Measurements from ENCODE around the gene PRKCE.

Gene PRKCE

DNA sequence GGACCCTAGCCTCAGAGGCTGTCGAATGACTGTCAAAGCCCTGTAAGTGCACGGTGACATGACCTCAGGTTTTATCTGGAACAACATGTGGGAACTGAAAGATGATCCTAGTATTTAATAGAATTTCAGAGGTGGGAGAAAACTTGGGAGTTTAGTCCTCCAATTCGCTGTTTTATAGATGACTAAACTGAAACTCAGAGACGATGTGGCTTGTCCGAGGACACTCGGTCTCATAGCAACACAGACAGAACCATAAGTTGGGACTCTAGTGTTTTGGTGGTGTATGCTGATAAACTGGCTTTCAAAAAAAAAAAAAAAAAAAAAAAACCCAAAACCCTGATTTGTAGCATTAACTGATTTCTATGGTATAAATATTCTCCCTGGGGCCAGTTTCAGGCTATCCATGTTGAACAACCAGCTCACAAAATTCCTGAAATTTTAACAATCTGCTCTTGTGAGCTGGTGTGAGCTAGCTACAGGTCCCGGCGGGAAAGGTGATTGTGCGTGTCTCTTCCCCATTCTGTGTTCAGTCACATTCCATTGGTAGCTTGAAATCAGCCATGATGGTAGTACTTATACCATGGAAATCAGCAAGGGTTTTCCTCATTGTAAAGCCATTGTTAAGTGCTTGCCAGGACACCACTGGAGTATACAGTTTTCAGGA lies 450.2 kb downstream of the PRKCE start:
- H3K36me3 ChIP-seq (ENCODE audit: insufficient read depth, low read length), result no peaks in the 10 kb centered on the region
- no peak overlapping the region for H3K27ac ChIP-seq
- TF ChIP-seq EZH2 (IDR thresholded peaks at IDR 0.05) (no peak), POLR2AphosphoS5 (IDR thresholded peaks at IDR 0.05; ENCODE audit: borderline replicate concordance, low read depth, low read length) (no peak), FOXP2 (optimal IDR thresholded peaks at IDR 0.05; ENCODE audit: control extremely low read depth, extremely low read length, insufficient read depth) (no peak)
- no peak for DNase-seq (ENCODE audit: low read depth, low spot score)
- no peak overlapping the region for H3K4me3 ChIP-seq
- no peak overlapping the region for H3K9ac ChIP-seq (ENCODE audit: insufficient read length)
- no peaks in the 10 kb centered on the region for H3K9me3 ChIP-seq (ENCODE audit: low read depth, low read length)

DNA sequence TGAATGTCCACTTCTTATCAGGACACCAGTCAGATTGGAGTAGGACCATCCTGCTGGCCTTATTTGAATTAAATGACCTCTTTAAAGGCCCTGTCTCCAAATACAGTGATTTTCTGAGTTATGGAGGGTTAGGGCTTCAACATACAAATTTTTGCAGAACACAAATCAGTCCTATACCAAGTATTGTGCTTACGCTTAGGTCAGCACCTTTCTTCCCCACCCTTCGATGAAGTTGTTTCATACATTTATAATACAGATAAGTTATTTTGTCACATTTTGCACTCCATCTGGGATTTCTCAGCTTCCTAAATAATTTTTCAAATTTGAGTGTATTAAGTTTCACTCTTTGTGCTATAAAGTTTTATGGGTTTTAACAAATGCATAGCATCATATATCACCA lies 455.2 kb downstream of the PRKCE start:
- Histone ChIP-seq H3K27ac (no peak overlapping the region), H3K4me3 (no peak overlapping the region), H3K9me3 (ENCODE audit: low read depth, low read length) (no peaks in the 10 kb centered on the region), H3K36me3 (ENCODE audit: insufficient read depth, low read length) (no peaks in the 10 kb centered on the region), H3K9ac (ENCODE audit: insufficient read length) (no peak overlapping the region)
- DNase-seq (ENCODE audit: low read depth, low spot score), result no peak
- TF ChIP-seq POLR2AphosphoS5 (IDR thresholded peaks at IDR 0.05; ENCODE audit: borderline replicate concordance, low read depth, low read length) (no peak), EZH2 (IDR thresholded peaks at IDR 0.05) (no peak)

DNA sequence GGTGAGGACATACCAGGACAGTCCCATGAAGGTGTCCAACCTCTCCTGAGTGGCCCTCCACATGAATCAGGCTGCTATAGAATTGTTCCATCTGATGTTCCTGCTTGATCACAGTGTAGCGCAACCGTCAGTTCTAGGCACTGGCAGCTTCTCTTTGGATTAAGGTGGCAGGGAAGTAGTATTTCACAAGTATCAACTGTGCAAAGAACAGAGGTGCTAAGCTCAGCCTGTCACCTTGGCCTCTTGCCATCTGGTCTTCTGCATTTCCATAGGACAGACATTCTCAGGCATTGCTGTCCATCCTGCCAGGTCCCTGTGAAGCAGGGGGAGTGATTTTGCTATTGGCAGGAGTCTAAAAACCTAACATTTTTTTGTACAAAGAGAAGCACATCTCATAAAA lies 463.5 kb downstream of the PRKCE start:
- Histone ChIP-seq H3K9me3 (ENCODE audit: low read depth, low read length) (no peaks in the 10 kb centered on the region), H3K9ac (ENCODE audit: insufficient read length) (no peak overlapping the region), H3K4me3 (no peak overlapping the region), H3K27ac (no peak overlapping the region), H3K36me3 (ENCODE audit: insufficient read depth, low read length) (no peaks in the 10 kb centered on the region)
- DNase-seq (ENCODE audit: low read depth, low spot score), result no peak
- TF ChIP-seq FOXP2 (optimal IDR thresholded peaks at IDR 0.05; ENCODE audit: control extremely low read depth, extremely low read length, insufficient read depth) (no peak), EZH2 (IDR thresholded peaks at IDR 0.05) (no peak), POLR2AphosphoS5 (IDR thresholded peaks at IDR 0.05; ENCODE audit: borderline replicate concordance, low read depth, low read length) (no peak)

DNA sequence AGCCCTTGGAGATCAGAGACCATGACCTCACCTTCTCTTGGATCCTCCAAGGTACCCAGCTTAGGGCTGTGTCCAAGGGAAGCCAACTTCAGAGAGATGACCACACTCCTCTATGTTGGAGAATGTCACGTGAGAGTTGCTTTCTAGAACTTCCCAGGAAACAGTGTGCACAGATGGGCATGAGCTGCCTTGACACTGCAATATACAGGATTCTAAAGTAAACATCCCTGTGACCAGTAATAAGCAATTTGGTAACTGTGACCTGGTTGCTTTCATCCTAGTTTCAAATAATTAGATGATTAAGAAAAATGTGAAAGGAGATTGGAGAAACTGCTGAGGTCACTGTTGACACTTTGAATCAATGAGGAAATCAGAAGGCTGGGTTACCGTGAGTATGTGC lies 464.7 kb downstream of the PRKCE start:
- Histone ChIP-seq H3K36me3 (ENCODE audit: insufficient read depth, low read length) (no peaks in the 10 kb centered on the region), H3K9ac (ENCODE audit: insufficient read length) (no peak overlapping the region), H3K27ac (no peak overlapping the region), H3K9me3 (ENCODE audit: low read depth, low read length) (no peaks in the 10 kb centered on the region), H3K4me3 (no peak overlapping the region)
- DNase-seq (ENCODE audit: low read depth, low spot score), result no peak
- TF ChIP-seq POLR2AphosphoS5 (IDR thresholded peaks at IDR 0.05; ENCODE audit: borderline replicate concordance, low read depth, low read length), result no peak

DNA sequence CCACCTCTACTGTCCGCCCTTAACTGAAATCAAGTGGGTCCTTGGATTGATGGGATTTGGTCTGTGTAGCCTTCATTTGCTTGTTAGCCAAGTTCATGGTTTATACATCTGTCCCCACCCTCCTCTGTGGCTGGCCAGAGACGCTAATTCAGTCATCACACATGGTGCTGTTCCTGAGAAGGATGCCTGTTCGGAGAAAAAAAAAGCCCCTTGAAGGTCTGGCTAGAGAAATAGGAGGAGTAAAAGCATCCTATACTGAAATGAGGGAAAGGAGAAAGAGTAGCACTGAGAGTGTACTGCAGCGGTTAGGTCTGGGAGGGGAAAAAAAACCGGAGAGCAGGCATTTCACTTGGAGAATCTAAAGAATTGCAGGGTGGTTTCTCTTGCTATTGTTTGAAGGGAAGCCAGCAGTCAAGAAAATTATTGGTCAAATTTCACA lies 465.1 kb downstream of the PRKCE start:
- Histone ChIP-seq H3K9me3 (ENCODE audit: low read depth, low read length) (no peaks in the 10 kb centered on the region), H3K27ac (no peak overlapping the region), H3K36me3 (ENCODE audit: insufficient read depth, low read length) (no peaks in the 10 kb centered on the region), H3K4me3 (no peak overlapping the region), H3K9ac (ENCODE audit: insufficient read length) (no peak overlapping the region)
- TF ChIP-seq EZH2 (IDR thresholded peaks at IDR 0.05) (no peak), FOXP2 (optimal IDR thresholded peaks at IDR 0.05; ENCODE audit: control extremely low read depth, extremely low read length, insufficient read depth) (no peak), POLR2AphosphoS5 (IDR thresholded peaks at IDR 0.05; ENCODE audit: borderline replicate concordance, low read depth, low read length) (no peak)
- no peak for DNase-seq (ENCODE audit: low read depth, low spot score)

DNA sequence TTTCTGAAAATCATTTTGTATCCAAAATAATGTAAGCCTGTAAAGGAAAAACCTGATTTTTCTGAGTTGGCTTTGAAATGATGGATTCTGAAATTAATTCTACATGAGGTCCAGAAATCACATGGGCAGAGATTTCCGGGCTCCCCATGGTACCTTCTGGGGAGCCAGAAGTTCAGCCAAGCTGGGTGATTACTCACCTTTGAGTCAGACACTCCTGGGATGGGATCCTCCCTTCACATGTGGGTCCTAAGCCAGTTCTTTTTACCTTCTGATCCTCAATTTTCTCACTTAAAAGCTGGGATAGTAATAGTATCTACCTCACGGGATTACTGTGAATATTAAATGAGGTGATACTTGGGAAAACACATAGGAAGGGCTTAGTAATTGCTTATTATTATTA lies 465.9 kb downstream of the PRKCE start:
- H3K9me3 ChIP-seq (ENCODE audit: low read depth, low read length), result no peaks in the 10 kb centered on the region
- H3K4me3 ChIP-seq, result no peak overlapping the region
- no peak for DNase-seq (ENCODE audit: low read depth, low spot score)
- no peak overlapping the region for H3K27ac ChIP-seq
- no peak for TF ChIP-seq EZH2 (IDR thresholded peaks at IDR 0.05)
- no peak for TF ChIP-seq FOXP2 (optimal IDR thresholded peaks at IDR 0.05; ENCODE audit: control extremely low read depth, extremely low read length, insufficient read depth)
- no peak for TF ChIP-seq POLR2AphosphoS5 (IDR thresholded peaks at IDR 0.05; ENCODE audit: borderline replicate concordance, low read depth, low read length)
- H3K9ac ChIP-seq (ENCODE audit: insufficient read length), result no peak overlapping the region
- no peaks in the 10 kb centered on the region for H3K36me3 ChIP-seq (ENCODE audit: insufficient read depth, low read length)

DNA sequence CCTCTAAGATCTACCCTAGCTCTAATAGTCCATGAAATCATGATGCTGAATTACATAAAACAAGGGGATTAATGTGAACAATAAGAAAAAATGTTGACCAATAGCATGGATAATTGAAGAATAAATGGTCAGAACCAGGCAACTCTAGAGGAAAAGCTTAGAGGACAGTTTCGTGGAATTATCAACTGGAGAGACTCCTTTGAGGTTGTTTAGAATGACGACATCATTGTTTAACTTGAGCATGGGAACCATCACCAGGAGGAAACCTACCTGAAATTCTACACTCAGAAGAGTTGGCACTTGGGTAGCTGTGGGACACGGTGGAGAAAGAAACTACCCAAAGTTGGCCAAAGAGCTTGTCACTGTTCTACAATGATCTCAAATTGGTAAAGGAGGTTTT lies 466.5 kb downstream of the PRKCE start:
- TF ChIP-seq POLR2AphosphoS5 (IDR thresholded peaks at IDR 0.05; ENCODE audit: borderline replicate concordance, low read depth, low read length) (no peak), FOXP2 (optimal IDR thresholded peaks at IDR 0.05; ENCODE audit: control extremely low read depth, extremely low read length, insufficient read depth) (no peak), EZH2 (IDR thresholded peaks at IDR 0.05) (no peak)
- Histone ChIP-seq H3K4me3 (no peak overlapping the region), H3K9me3 (ENCODE audit: low read depth, low read length) (no peaks in the 10 kb centered on the region), H3K36me3 (ENCODE audit: insufficient read depth, low read length) (no peaks in the 10 kb centered on the region), H3K9ac (ENCODE audit: insufficient read length) (no peak overlapping the region), H3K27ac (no peak overlapping the region)
- no peak for DNase-seq (ENCODE audit: low read depth, low spot score)

DNA sequence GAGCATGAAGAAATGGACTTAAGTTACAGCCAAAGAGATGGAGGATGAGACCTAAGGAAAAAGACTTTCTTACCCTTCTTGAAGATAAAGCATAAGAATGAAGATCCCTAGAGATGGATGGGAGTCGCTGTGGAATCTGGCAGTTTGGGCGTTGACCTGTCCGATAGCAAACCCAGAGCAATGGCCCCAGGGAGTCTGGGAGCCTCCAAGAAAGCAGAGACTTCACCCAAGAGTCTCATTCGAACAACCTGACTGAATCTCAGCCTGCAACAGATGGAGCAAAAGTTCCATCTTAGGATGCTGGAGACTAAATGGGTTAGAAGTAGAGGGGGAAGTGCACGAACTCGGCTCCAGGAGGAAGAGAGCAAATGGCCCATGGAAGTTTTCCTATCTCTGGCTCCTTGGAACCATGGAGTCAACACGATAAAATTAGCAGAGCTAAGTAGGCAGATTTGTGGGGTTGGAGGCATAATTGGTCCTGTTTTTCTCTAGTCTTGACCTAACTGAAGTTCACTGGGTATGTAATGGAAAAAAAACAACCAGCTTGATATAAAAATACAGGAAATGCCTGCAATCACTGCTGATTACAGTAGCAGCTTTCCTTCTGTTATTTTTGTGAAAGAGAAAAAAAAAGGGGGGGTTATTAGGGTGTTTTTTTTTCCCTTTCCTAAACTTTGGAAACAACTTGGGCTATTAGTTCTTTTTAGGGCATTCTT lies 467.3 kb downstream of the PRKCE start:
- Histone ChIP-seq H3K27ac (peak overlapping the region; percentile 73; the same call in 1 of the 2 replicates), H3K36me3 (ENCODE audit: insufficient read depth, low read length) (no peaks in the 10 kb centered on the region), H3K4me3 (peak overlapping the region; percentile 19; the same call in 1 of the 2 replicates), H3K9me3 (ENCODE audit: low read depth, low read length) (no peaks in the 10 kb centered on the region), H3K9ac (ENCODE audit: insufficient read length) (no peak overlapping the region)
- DNase-seq (ENCODE audit: low read depth, low spot score), result no peak
- TF ChIP-seq POLR2AphosphoS5 (IDR thresholded peaks at IDR 0.05; ENCODE audit: borderline replicate concordance, low read depth, low read length), result no peak
- TF ChIP-seq EZH2 (IDR thresholded peaks at IDR 0.05), result no peak
- no peak for TF ChIP-seq FOXP2 (optimal IDR thresholded peaks at IDR 0.05; ENCODE audit: control extremely low read depth, extremely low read length, insufficient read depth)
